Neural progenitor cell (in vitro differentiated cells): Measurements from ENCODE around the gene ARID4B.

Experiments used
- EZH2phosphoT487 ChIP-seq: fragments of 200-600 bp; sonication (generic); IDR thresholded peaks from 2 replicates; pipeline ENCODE4 v1.6.1; 2017; ENCODE audit warnings: antibody characterized with exemption
- TF ChIP-seq, protein P1 (sequence below): fragments of 200-600 bp; sonication (generic); IDR thresholded peaks from 2 replicates; pipeline ENCODE4 v1.5.1; 2017; ENCODE audit warnings: antibody characterized with exemption, mild to moderate bottlenecking

DNA sequence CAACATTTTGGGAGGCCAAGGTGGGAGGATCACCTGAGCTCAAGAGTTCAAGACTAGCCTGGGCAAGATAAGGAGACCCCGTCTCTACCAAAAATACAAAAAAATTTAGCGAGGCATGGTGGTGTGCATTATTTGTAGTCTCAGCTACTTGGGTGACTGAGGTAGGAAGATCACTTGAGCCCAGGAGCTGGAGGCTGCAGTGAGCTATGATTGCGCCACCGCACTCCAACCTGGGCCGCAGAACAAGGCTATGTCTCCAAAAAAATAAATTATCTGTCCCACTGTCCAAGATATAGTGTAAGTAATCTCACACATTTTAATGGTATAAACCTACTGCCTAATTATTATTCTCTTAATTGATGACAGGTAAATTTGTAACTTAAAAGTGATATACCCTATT lies 12.8 kb downstream of the ARID4B start:
- no peak for TF ChIP-seq EZH2phosphoT487
- TF ChIP-seq, protein P1, sequence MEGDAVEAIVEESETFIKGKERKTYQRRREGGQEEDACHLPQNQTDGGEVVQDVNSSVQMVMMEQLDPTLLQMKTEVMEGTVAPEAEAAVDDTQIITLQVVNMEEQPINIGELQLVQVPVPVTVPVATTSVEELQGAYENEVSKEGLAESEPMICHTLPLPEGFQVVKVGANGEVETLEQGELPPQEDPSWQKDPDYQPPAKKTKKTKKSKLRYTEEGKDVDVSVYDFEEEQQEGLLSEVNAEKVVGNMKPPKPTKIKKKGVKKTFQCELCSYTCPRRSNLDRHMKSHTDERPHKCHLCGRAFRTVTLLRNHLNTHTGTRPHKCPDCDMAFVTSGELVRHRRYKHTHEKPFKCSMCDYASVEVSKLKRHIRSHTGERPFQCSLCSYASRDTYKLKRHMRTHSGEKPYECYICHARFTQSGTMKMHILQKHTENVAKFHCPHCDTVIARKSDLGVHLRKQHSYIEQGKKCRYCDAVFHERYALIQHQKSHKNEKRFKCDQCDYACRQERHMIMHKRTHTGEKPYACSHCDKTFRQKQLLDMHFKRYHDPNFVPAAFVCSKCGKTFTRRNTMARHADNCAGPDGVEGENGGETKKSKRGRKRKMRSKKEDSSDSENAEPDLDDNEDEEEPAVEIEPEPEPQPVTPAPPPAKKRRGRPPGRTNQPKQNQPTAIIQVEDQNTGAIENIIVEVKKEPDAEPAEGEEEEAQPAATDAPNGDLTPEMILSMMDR = no peak
